ENCODE data around the gene ZZZ3.
"Not testable (repeated sequence)": the region's sequence is repeated elsewhere in the genome, so short reads cannot be mapped to it uniquely, and the experiment has no call there.

Gene ZZZ3

GRCh38 chr1:77682460-77683159 lies at the start of gene ZZZ3:
ZZZ3 (minus strand) TSS chr1:77682658; CDS start chr1:77633354, 49,304 bp downstream.
- peak; percentile 86 to 90 for DNase-seq

- DNase-seq = no peak
These were observed 49.6 kb upstream of the ZZZ3 start for GRCh38 chr1:77732090-77732489.

GRCh38 chr1:77725706-77726105 lies 43.2 kb upstream of the ZZZ3 start:
- no peak for DNase-seq

- DNase-seq = no peak
These were observed 35.7 kb upstream of the ZZZ3 start for GRCh38 chr1:77718181-77718580.

- no peak for DNase-seq
These were observed 33.6 kb upstream of the ZZZ3 start for GRCh38 chr1:77716065-77716464.

GRCh38 chr1:77709727-77710126 lies 27.3 kb upstream of the ZZZ3 start:
- no peak for DNase-seq

GRCh38 chr1:77706321-77706720 lies 23.9 kb upstream of the ZZZ3 start:
- DNase-seq = no peak

- DNase-seq = no peak
These were observed 22.3 kb upstream of the ZZZ3 start for GRCh38 chr1:77704736-77705135.

- DNase-seq = not testable (repeated sequence)
These were observed 17.2 kb upstream of the ZZZ3 start for GRCh38 chr1:77699673-77700072.

- DNase-seq = no peak
These were observed 15.0 kb upstream of the ZZZ3 start for GRCh38 chr1:77697441-77697840.

GRCh38 chr1:77688939-77689338 lies 6.5 kb upstream of the ZZZ3 start:
- DNase-seq = no peak

- DNase-seq = no peak
These were observed 5.1 kb upstream of the ZZZ3 start for GRCh38 chr1:77687519-77687906.

- DNase-seq = no peak
These were observed 4.5 kb upstream of the ZZZ3 start for GRCh38 chr1:77686796-77687518.

GRCh38 chr1:77683160-77684148 lies 996 bp upstream of the ZZZ3 start:
- DNase-seq = peak; percentile 80 to 89

- no peak for DNase-seq
These were observed 2.3 kb downstream of the ZZZ3 start for GRCh38 chr1:77680173-77680572.

- DNase-seq = no peak
These were observed 3.5 kb downstream of the ZZZ3 start for GRCh38 chr1:77678660-77679610.

- not testable (repeated sequence) for DNase-seq
These were observed 7.7 kb downstream of the ZZZ3 start for GRCh38 chr1:77674807-77675206.

- no peak for DNase-seq
These were observed 8.6 kb downstream of the ZZZ3 start for GRCh38 chr1:77673716-77674355.

GRCh38 chr1:77673030-77673429 lies 9.4 kb downstream of the ZZZ3 start:
- no peak for DNase-seq

GRCh38 chr1:77672374-77672773 lies 10.1 kb downstream of the ZZZ3 start:
- no peak for DNase-seq

- no peak for DNase-seq
These were observed 10.6 kb downstream of the ZZZ3 start for GRCh38 chr1:77671836-77672235.

GRCh38 chr1:77670330-77670729 lies 12.1 kb downstream of the ZZZ3 start:
- no peak for DNase-seq
